Measurements from ENCODE around the gene TMEM8B.

Gene TMEM8B

GRCh38 chr9:35905051-35905781 is 76.2 kb downstream of the TMEM8B start:
- no peaks in the 10 kb centered on the region for H3F3A ChIP-seq (ENCODE audit: control insufficient read depth, insufficient read depth)
- no peak overlapping the region for H3K27ac ChIP-seq (ENCODE audit: low read depth, low read length)
- no peaks in the 10 kb centered on the region for H3K9me2 ChIP-seq (replicated peaks; ENCODE audit: control insufficient read depth, low read length)
- peaks cover 6% of the 10 kb centered on the region for H3K4me1 ChIP-seq (ENCODE audit: control insufficient read depth, low read length)
- no peak overlapping the region for H3K4me2 ChIP-seq (ENCODE audit: low read length)
- no peaks in the 10 kb centered on the region for H3K9me3 ChIP-seq (ENCODE audit: control insufficient read depth, insufficient read depth, low read length)
- H3K79me2 ChIP-seq (ENCODE audit: control insufficient read depth, low read length): no peaks in the 10 kb centered on the region
- H3K36me3 ChIP-seq (ENCODE audit: control insufficient read depth, low read length): no peaks in the 10 kb centered on the region
- H3K27me3 ChIP-seq (ENCODE audit: control insufficient read depth, low read length): peaks cover 21% of the 10 kb centered on the region
- H3K4me3 ChIP-seq (ENCODE audit: low read length): no peak overlapping the region
- no peaks in the 10 kb centered on the region for H4K20me1 ChIP-seq (ENCODE audit: control insufficient read depth, insufficient read depth, low read depth, low read length)
- TF ChIP-seq, protein P1, sequence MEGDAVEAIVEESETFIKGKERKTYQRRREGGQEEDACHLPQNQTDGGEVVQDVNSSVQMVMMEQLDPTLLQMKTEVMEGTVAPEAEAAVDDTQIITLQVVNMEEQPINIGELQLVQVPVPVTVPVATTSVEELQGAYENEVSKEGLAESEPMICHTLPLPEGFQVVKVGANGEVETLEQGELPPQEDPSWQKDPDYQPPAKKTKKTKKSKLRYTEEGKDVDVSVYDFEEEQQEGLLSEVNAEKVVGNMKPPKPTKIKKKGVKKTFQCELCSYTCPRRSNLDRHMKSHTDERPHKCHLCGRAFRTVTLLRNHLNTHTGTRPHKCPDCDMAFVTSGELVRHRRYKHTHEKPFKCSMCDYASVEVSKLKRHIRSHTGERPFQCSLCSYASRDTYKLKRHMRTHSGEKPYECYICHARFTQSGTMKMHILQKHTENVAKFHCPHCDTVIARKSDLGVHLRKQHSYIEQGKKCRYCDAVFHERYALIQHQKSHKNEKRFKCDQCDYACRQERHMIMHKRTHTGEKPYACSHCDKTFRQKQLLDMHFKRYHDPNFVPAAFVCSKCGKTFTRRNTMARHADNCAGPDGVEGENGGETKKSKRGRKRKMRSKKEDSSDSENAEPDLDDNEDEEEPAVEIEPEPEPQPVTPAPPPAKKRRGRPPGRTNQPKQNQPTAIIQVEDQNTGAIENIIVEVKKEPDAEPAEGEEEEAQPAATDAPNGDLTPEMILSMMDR (IDR thresholded peaks at IDR 0.05; ENCODE audit: low read depth, low read length, poor library complexity, severe bottlenecking): no peak
- no peak for TF ChIP-seq EZH2phosphoT487 (IDR thresholded peaks at IDR 0.05; ENCODE audit: borderline replicate concordance, low read length)

DNA sequence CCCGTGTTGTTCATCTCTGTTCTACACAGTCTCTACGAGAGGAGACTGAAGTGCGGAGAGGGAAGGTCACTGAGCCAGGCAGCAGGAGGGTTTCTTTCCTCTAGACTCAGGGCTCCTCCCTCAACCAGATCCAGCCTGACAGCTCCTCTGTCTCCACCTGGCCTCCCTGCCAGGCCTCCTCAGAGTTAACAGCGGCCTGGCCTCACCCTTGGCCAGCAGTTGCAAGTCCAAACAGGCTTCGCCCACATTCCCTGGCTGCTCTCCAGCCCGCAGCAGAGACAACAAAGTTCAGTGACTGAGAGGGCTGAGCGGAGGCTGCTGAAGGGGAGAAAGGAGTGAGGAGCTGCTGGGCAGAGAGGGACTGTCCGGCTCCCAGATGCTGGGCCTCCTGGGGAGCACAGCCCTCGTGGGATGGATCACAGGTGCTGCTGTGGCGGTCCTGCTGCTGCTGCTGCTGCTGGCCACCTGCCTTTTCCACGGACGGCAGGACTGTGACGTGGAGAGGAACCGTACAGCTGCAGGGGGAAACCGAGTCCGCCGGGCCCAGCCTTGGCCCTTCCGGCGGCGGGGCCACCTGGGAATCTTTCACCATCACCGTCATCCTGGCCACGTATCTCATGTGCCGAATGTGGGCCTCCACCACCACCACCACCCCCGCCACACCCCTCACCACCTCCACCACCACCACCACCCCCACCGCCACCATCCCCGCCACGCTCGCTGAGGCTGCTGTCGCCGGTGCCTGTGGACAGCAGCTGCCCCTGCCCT is 77.1 kb downstream of the TMEM8B start, which contains the start of gene HRCT1:
Gene HRCT1, plus strand, starts transcription at position 291 of the 768 bp plus-strand sequence. Its CDS starts 86 bp downstream, at position 377.
- H4K20me1 ChIP-seq (ENCODE audit: control insufficient read depth, insufficient read depth, low read depth, low read length): no peaks in the 10 kb centered on the region
- H3K36me3 ChIP-seq (ENCODE audit: control insufficient read depth, low read length): no peaks in the 10 kb centered on the region
- H3K27ac ChIP-seq (ENCODE audit: low read depth, low read length): no peak within 1 kb of the TSS
- H3F3A ChIP-seq (ENCODE audit: control insufficient read depth, insufficient read depth): no peaks in the 10 kb centered on the region
- no peak within 1 kb of the TSS for H3K4me3 ChIP-seq (ENCODE audit: low read length)
- peaks cover 6% of the 10 kb centered on the region for H3K4me1 ChIP-seq (ENCODE audit: control insufficient read depth, low read length)
- TF ChIP-seq, protein P1 (IDR thresholded peaks at IDR 0.05; ENCODE audit: low read depth, low read length, poor library complexity, severe bottlenecking): no peak
- TF ChIP-seq EZH2phosphoT487 (IDR thresholded peaks at IDR 0.05; ENCODE audit: borderline replicate concordance, low read length): no peak
- peaks cover 21% of the 10 kb centered on the region for H3K27me3 ChIP-seq (ENCODE audit: control insufficient read depth, low read length)
- no peaks in the 10 kb centered on the region for H3K9me3 ChIP-seq (ENCODE audit: control insufficient read depth, insufficient read depth, low read length)
- H3K9me2 ChIP-seq (replicated peaks; ENCODE audit: control insufficient read depth, low read length): no peaks in the 10 kb centered on the region
- no peak within 1 kb of the TSS for H3K4me2 ChIP-seq (ENCODE audit: low read length)
- H3K79me2 ChIP-seq (ENCODE audit: control insufficient read depth, low read length): no peaks in the 10 kb centered on the region

- H3K4me1 ChIP-seq (ENCODE audit: control insufficient read depth, low read length): peaks cover 6% of the 10 kb centered on the region
- no peaks in the 10 kb centered on the region for H3K36me3 ChIP-seq (ENCODE audit: control insufficient read depth, low read length)
- H3F3A ChIP-seq (ENCODE audit: control insufficient read depth, insufficient read depth): no peaks in the 10 kb centered on the region
- no peaks in the 10 kb centered on the region for H4K20me1 ChIP-seq (ENCODE audit: control insufficient read depth, insufficient read depth, low read depth, low read length)
- peaks cover 21% of the 10 kb centered on the region for H3K27me3 ChIP-seq (ENCODE audit: control insufficient read depth, low read length)
- no peaks in the 10 kb centered on the region for H3K9me2 ChIP-seq (replicated peaks; ENCODE audit: control insufficient read depth, low read length)
- H3K79me2 ChIP-seq (ENCODE audit: control insufficient read depth, low read length): no peaks in the 10 kb centered on the region
- no peak overlapping the region for H3K4me2 ChIP-seq (ENCODE audit: low read length)
- no peak overlapping the region for H3K27ac ChIP-seq (ENCODE audit: low read depth, low read length)
- TF ChIP-seq EZH2phosphoT487 (IDR thresholded peaks at IDR 0.05; ENCODE audit: borderline replicate concordance, low read length): no peak
- TF ChIP-seq, protein P1 (IDR thresholded peaks at IDR 0.05; ENCODE audit: low read depth, low read length, poor library complexity, severe bottlenecking): no peak
- no peaks in the 10 kb centered on the region for H3K9me3 ChIP-seq (ENCODE audit: control insufficient read depth, insufficient read depth, low read length)
- no peak overlapping the region for H3K4me3 ChIP-seq (ENCODE audit: low read length)
Measured at GRCh38 chr9:35906923-35907699, 78.1 kb downstream of the TMEM8B start.

All from DOHH2 (cell line).